ENCODE data around the gene TECPR1. TPM values are rescaled to one million over a fixed set of nuclear protein-coding genes. Genes with fewer than 3 reads are reported as not detected.

TECPR1 gene
- total and polyA plus RNA-seq, 2 of the 4 experiments (the other 2 are of a cell fraction): 11.5 to 14.7 TPM

DNA sequence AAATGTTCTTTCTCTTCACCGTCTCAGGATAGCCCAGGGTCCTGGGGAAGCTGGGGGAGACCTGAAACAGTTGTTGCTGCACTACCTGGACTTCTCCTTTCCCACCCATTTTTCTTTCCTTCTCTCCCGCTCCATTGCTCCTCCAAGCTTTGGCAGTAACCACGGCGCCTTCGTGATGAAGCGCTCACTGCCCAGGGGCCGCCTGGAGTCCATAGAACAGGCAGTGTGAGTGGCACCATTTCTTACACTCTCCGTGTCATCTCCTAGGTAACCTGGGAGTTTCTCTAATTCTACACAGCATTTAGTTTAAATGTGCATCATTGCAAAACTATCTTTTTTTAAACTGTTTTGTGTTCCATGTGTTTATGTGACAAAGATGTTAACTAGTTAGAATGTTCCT lies 81.1 kb downstream of the TECPR1 start:
- Histone ChIP-seq H2BK5ac (ENCODE audit: low read depth, low read length, poor library complexity, severe bottlenecking) (no peak overlapping the region), H2AK9ac (replicated peaks; ENCODE audit: low read depth, low read length, poor library complexity) (no peak overlapping the region), H3K4me1 (ENCODE audit: control insufficient read depth, insufficient read depth, low read length) (no peaks in the 10 kb centered on the region), H2BK15ac (ENCODE audit: low read depth, low read length) (no peak overlapping the region), H2BK120ac (ENCODE audit: low read depth, low read length) (no peak overlapping the region), H3K56ac (ENCODE audit: extremely low read depth, insufficient read depth, low read length) (no peak overlapping the region), H3K36me3 (ENCODE audit: control insufficient read depth, insufficient read depth, low read length) (peaks cover 11% of the 10 kb centered on the region; the same call in 1 of the 2 replicates), H4K8ac (ENCODE audit: low read depth in 2 of 2, low read length in 2 of 2) (no peak overlapping the region), H3K27me3 (ENCODE audit: control insufficient read depth, insufficient read depth, low read length) (no peaks in the 10 kb centered on the region), H2BK20ac (ENCODE audit: low read depth, low read length) (no peak overlapping the region), H3K23ac (ENCODE audit: low read depth, low read length) (no peak overlapping the region), H3K79me1 (ENCODE audit: low read depth in 1 of 2, low read length in 2 of 2) (no peaks in the 10 kb centered on the region), H4K5ac (ENCODE audit: low read depth, low read length) (no peak overlapping the region), H3K14ac (replicated peaks; ENCODE audit: low read depth, low read length) (no peak overlapping the region), H3K9ac (ENCODE audit: low read depth, low read length) (no peak overlapping the region), H3K18ac (ENCODE audit: low read depth, low read length) (no peak overlapping the region), H3K9me3 (ENCODE audit: control insufficient read depth, insufficient read depth, low read length) (no peaks in the 10 kb centered on the region), H2AK5ac (ENCODE audit: low read depth, low read length) (no peak overlapping the region), H3K27ac (ENCODE audit: insufficient read depth, low read length) (no peak overlapping the region), H3K4me3 (ENCODE audit: insufficient read depth, low read depth, low read length) (no peak overlapping the region), H4K91ac (ENCODE audit: insufficient read depth, low read depth, low read length) (no peak overlapping the region), H4K20me1 (ENCODE audit: insufficient read depth, low read length) (0 out of 2 replicates have a peak, but pooled peaks cover 2% of the 10 kb centered on the region), H2AFZ (replicated peaks; ENCODE audit: low read length, poor library complexity) (no peak overlapping the region), H3K9me1 (ENCODE audit: insufficient read depth, low read length) (no peaks in the 10 kb centered on the region), H3K4me2 (ENCODE audit: low read depth, low read length) (no peak overlapping the region), H3K4ac (ENCODE audit: low read depth, low read length) (no peak overlapping the region)
- in situ Hi-C loops (cut with MboI; ENCODE audit: low sequenced_read_pairs): loop anchor here (25.0 kb wide), 1 partner anchor 309 kb away; the partner anchor contains the start of gene ASNS
- intact Hi-C loops (cut with micrococcal nuclease): no loop called here
- DNase-seq (no peak), ATAC-seq (ENCODE audit: low read depth) (no peak)
- 93% methylated on average over 5 of the region's 8 CpGs; no CpG with 5 or more reads in 1 of the 2 experiments for WGBS, 2 experiments (ENCODE audit: extremely low coverage in 2 of 2, insufficient read length in 1 of 2)
- POLR2A ChIA-PET (ENCODE audit: unreplicated experiment): no interaction called here
- TF ChIP-seq MXI1 (IDR thresholded peaks at IDR 0.05; ENCODE audit: borderline replicate concordance, low read depth, low read length): no peak
- TF ChIP-seq MAZ (IDR thresholded peaks at IDR 0.05; ENCODE audit: borderline replicate concordance, low read depth, low read length): no peak
- no peak for TF ChIP-seq CEBPB (IDR thresholded peaks at IDR 0.05; ENCODE audit: low read depth, low read length)
- no peak for TF ChIP-seq SMC3 (IDR thresholded peaks at IDR 0.05; ENCODE audit: low read depth, low read length)
- TF ChIP-seq, protein P1, sequence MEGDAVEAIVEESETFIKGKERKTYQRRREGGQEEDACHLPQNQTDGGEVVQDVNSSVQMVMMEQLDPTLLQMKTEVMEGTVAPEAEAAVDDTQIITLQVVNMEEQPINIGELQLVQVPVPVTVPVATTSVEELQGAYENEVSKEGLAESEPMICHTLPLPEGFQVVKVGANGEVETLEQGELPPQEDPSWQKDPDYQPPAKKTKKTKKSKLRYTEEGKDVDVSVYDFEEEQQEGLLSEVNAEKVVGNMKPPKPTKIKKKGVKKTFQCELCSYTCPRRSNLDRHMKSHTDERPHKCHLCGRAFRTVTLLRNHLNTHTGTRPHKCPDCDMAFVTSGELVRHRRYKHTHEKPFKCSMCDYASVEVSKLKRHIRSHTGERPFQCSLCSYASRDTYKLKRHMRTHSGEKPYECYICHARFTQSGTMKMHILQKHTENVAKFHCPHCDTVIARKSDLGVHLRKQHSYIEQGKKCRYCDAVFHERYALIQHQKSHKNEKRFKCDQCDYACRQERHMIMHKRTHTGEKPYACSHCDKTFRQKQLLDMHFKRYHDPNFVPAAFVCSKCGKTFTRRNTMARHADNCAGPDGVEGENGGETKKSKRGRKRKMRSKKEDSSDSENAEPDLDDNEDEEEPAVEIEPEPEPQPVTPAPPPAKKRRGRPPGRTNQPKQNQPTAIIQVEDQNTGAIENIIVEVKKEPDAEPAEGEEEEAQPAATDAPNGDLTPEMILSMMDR (conservative IDR thresholded peaks at IDR 0.05; ENCODE audit: low read depth, low read length): no peak
- no peak for TF ChIP-seq BHLHE40 (IDR thresholded peaks at IDR 0.05; ENCODE audit: low read depth, low read length)
- TF ChIP-seq POLR2A (IDR thresholded peaks at IDR 0.05; ENCODE audit: low read depth, low read length): no peak
- no peak for TF ChIP-seq RFX5 (IDR thresholded peaks at IDR 0.05; ENCODE audit: low read depth, low read length)
- TF ChIP-seq, protein P2, sequence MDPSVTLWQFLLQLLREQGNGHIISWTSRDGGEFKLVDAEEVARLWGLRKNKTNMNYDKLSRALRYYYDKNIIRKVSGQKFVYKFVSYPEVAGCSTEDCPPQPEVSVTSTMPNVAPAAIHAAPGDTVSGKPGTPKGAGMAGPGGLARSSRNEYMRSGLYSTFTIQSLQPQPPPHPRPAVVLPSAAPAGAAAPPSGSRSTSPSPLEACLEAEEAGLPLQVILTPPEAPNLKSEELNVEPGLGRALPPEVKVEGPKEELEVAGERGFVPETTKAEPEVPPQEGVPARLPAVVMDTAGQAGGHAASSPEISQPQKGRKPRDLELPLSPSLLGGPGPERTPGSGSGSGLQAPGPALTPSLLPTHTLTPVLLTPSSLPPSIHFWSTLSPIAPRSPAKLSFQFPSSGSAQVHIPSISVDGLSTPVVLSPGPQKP (IDR thresholded peaks at IDR 0.05; ENCODE audit: borderline replicate concordance, low read depth, low read length): no peak
- TF ChIP-seq MAFK (IDR thresholded peaks at IDR 0.05; ENCODE audit: low read depth, low read length): no peak
- no peak for TF ChIP-seq RAD21 (IDR thresholded peaks at IDR 0.05; ENCODE audit: low read length)
- TF ChIP-seq CHD1 (IDR thresholded peaks at IDR 0.05; ENCODE audit: low read depth, low read length): no peak
- no peak for TF ChIP-seq NFE2L2 (IDR thresholded peaks at IDR 0.05; ENCODE audit: low read depth, low read length)
- TF ChIP-seq, protein P3, sequence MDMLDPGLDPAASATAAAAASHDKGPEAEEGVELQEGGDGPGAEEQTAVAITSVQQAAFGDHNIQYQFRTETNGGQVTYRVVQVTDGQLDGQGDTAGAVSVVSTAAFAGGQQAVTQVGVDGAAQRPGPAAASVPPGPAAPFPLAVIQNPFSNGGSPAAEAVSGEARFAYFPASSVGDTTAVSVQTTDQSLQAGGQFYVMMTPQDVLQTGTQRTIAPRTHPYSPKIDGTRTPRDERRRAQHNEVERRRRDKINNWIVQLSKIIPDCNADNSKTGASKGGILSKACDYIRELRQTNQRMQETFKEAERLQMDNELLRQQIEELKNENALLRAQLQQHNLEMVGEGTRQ (IDR thresholded peaks at IDR 0.05; ENCODE audit: low read depth, low read length): no peak
- BruUV-seq (replicated peaks): no TSS peak
- CTCF ChIA-PET: no interaction called here
- dilution Hi-C loops (cut with HindIII; ENCODE audit: low sequenced_read_pairs, unreplicated experiment): no loop called here

All from IMR-90 (cell line).